Prostate gland (tissue), 2 donors: ENCODE measurements around the gene USP24. TPM values are rescaled to one million over a fixed set of nuclear protein-coding genes. Genes with fewer than 3 reads are reported as not detected.

Experiments
- DNase-seq: peaks from one replicate; pipeline ENCODE4 v3.0.0-alpha.2; 2019; ENCODE audit warnings: low spot score
- H3K27ac ChIP-seq, 2 donors: fragments of 200-600 bp; sonication (generic); 2 replicates each; pipeline ENCODE4 v1.5.1; 2017 to 2019
- H3K27me3 ChIP-seq: fragments of 200-600 bp; sonication (generic); replicated peaks from 2 replicates; pipeline ENCODE4 v1.5.1; 2019; ENCODE audit not compliant: insufficient read depth
- H3K36me3 ChIP-seq, 2 donors: fragments of 200-600 bp; sonication (generic); 1 replicate in 1 of 2; 2 replicates in 1 of 2; pipeline versions ENCODE4 v1.5.1 to v1.8.1; 2017 to 2019
- H3K4me1 ChIP-seq: fragments of 200-600 bp; sonication (generic); replicated peaks from 2 replicates; pipeline ENCODE4 v1.5.1; 2019
- H3K4me3 ChIP-seq, 2 donors: fragments of 200-600 bp; sonication (generic); 2 replicates each; pipeline ENCODE4 v1.5.1; 2017 to 2019
- H3K9me3 ChIP-seq: fragments of 200-600 bp; sonication (generic); 2 replicates; pipeline ENCODE4 v1.5.1; 2017
- POLR2A ChIP-seq: fragments of 450-650 bp; IDR thresholded peaks from one replicate; pipeline ENCODE4 v1.6.1; 2016; ENCODE audit warnings: antibody characterized with exemption, mild to moderate bottlenecking
- POLR2AphosphoS5 ChIP-seq: sonication (generic); formaldehyde crosslinking; IDR thresholded peaks from one replicate; pipeline ENCODE4 v1.6.1; 2017; ENCODE audit warnings: antibody characterized with exemption
- WGBS: methylation state at CpG from one replicate; pipeline ENCODE4 v1.1.5; 2018; 5-methylcytosine and 5-hydroxymethylcytosine counted together
- intact Hi-C: fragments of 100-400 bp; cut with DNase I; formaldehyde crosslinking; loops from one replicate; pipeline ENCODE4 v1.14.2; 2022
- total RNA-seq, 2 donors: library from RNA; depleted of rRNA; stranded (reverse); fragments of >200 nt; gene quantifications; one replicate each; pipeline ENCODE4 v1.1.0, GENCODE V29; 2016
- TF ChIP-seq, protein P1 (sequence below), 4 experiments: fragments of 200-600 bp in 2 of 4; fragments of 450-650 bp in 2 of 4; sonication (generic) in 2 of 4; IDR thresholded peaks; 1 replicate in 3 of 4; 2 replicates in 1 of 4; pipeline ENCODE4 v1.5.1; 2016 to 2019; ENCODE audit warnings: antibody characterized with exemption in 4 of 4, mild to moderate bottlenecking in 2 of 4, moderate library complexity in 2 of 4

The USP24 gene
- total RNA-seq, 2 donors from 2014 or later = 29.7 to 44.6 TPM

DNA sequence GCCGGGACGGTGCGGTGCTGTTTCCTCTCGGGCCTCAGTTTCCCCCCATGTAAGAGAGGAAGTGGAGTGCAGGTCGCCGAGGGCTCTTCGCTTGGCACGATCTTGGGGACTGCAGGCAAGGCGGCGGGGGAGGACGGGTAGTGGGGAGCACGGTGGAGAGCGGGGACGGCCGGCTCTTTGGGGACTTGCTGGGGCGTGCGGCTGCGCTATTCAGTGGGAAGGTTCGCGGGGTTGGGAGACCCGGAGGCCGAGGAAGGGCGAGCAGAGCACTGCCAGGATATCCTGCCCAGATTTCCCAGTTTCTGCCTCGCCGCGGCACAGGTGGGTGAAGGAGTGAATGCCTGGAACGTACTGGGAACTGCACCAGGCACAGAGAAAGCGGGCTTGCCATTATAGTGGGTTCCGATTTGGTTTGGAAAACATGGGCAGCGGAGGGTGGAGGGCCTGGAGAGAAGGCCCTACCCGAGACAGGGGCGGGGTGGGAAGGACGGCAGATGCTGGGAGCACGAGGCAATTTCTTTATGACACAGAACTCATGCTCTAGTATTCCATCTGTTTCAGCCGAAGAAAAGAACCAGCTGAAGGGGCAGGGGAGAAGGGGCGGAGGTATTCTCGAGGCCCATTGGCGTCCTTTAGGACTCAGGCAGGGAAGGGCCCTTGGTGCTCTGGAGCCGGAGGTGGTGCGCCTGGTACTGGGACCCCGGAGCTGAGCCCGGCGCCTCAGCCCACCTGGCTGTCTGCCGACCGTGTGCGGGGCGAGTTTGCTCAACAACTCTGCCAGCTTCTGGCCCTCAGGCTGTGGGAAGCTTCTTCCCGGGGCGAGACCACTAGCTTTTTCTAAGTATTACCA, 174.9 kb downstream of the USP24 start:
- no peak for DNase-seq
- Histone ChIP-seq H3K27me3 (peaks cover 11% of the 10 kb centered on the region), H3K36me3 (no peaks in the 10 kb centered on the region), H3K4me3 (peak overlapping the region in 1 of 2 donors; percentile 13), H3K9me3 (no peaks in the 10 kb centered on the region), H3K4me1 (no peaks in the 10 kb centered on the region), H3K27ac (no peak overlapping the region)
- 21% methylated on average over 49 of the region's 49 CpGs for WGBS
- intact Hi-C loops = no loop called here
- TF ChIP-seq, protein P1, sequence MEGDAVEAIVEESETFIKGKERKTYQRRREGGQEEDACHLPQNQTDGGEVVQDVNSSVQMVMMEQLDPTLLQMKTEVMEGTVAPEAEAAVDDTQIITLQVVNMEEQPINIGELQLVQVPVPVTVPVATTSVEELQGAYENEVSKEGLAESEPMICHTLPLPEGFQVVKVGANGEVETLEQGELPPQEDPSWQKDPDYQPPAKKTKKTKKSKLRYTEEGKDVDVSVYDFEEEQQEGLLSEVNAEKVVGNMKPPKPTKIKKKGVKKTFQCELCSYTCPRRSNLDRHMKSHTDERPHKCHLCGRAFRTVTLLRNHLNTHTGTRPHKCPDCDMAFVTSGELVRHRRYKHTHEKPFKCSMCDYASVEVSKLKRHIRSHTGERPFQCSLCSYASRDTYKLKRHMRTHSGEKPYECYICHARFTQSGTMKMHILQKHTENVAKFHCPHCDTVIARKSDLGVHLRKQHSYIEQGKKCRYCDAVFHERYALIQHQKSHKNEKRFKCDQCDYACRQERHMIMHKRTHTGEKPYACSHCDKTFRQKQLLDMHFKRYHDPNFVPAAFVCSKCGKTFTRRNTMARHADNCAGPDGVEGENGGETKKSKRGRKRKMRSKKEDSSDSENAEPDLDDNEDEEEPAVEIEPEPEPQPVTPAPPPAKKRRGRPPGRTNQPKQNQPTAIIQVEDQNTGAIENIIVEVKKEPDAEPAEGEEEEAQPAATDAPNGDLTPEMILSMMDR (IDR thresholded peaks at IDR 0.05) = no peak
- TF ChIP-seq POLR2A = no peak

DNA sequence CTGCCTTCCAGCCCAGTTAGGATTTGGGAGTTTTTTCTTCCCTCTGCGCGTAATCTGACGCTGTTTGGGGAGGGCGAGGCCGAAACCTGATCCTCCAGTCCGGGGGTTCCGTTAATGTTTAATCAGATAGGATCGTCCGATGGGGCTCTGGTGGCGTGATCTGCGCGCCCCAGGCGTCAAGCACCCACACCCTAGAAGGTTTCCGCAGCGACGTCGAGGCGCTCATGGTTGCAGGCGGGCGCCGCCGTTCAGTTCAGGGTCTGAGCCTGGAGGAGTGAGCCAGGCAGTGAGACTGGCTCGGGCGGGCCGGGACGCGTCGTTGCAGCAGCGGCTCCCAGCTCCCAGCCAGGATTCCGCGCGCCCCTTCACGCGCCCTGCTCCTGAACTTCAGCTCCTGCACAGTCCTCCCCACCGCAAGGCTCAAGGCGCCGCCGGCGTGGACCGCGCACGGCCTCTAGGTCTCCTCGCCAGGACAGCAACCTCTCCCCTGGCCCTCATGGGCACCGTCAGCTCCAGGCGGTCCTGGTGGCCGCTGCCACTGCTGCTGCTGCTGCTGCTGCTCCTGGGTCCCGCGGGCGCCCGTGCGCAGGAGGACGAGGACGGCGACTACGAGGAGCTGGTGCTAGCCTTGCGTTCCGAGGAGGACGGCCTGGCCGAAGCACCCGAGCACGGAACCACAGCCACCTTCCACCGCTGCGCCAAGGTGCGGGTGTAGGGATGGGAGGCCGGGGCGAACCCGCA, 175.7 kb downstream of the USP24 start, which contains the start of gene PCSK9:
Gene PCSK9 (plus strand): TSS at position 207 of the 741 bp plus-strand sequence. CDS start 290 bp downstream, at position 497.
- peaks cover 11% of the 10 kb centered on the region for H3K27me3 ChIP-seq
- under 1% methylated on average over 66 of the region's 67 CpGs for WGBS
- intact Hi-C loops = no loop called here
- H3K27ac ChIP-seq = no peak within 1 kb of the TSS
- H3K4me3 ChIP-seq = peak within 1 kb of the TSS in 1 of 2 donors; percentile 13
- H3K36me3 ChIP-seq = no peaks in the 10 kb centered on the region
- TF ChIP-seq POLR2AphosphoS5 (no peak), POLR2A (no peak)
- TF ChIP-seq, protein P1 (IDR thresholded peaks at IDR 0.05) = no peak
- no peaks in the 10 kb centered on the region for H3K4me1 ChIP-seq
- DNase-seq = no peak
- H3K9me3 ChIP-seq = no peaks in the 10 kb centered on the region

GRCh38 chr1:55038974-55039341, 176.2 kb downstream of the USP24 start:
- TF ChIP-seq POLR2A = no peak
- no peak for TF ChIP-seq POLR2AphosphoS5
- TF ChIP-seq, protein P1 (IDR thresholded peaks at IDR 0.05) = no peak
- Histone ChIP-seq H3K36me3 (no peaks in the 10 kb centered on the region), H3K9me3 (no peaks in the 10 kb centered on the region), H3K4me1 (no peaks in the 10 kb centered on the region), H3K27ac (no peak overlapping the region), H3K27me3 (peaks cover 11% of the 10 kb centered on the region), H3K4me3 (no peak overlapping the region)
- DNase-seq = no peak
- WGBS = 42% methylated on average over 9 of the region's 9 CpGs
- intact Hi-C loops = no loop called here

DNA sequence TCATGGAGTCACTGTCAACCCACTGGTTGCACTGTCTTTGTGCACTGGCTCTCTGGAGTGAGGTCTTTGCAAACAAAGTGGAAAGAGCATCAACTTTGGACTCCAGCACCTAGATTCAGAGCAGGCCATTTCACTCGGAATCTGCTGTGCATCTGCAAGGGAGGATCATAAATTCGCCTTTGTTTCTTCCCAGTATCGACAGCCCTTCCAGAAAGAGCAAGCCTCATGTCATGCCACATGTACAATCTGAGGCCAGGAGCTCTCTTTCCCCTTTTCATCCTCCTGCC, 176.7 kb downstream of the USP24 start:
- no peaks in the 10 kb centered on the region for H3K9me3 ChIP-seq
- H3K27ac ChIP-seq = no peak overlapping the region
- 92% methylated on average over 3 of the region's 3 CpGs for WGBS
- no peak for DNase-seq
- intact Hi-C loops = no loop called here
- no peaks in the 10 kb centered on the region for H3K4me1 ChIP-seq
- TF ChIP-seq POLR2AphosphoS5 (no peak), POLR2A (no peak)
- H3K36me3 ChIP-seq = no peaks in the 10 kb centered on the region
- H3K27me3 ChIP-seq = peaks cover 11% of the 10 kb centered on the region
- no peak overlapping the region for H3K4me3 ChIP-seq

DNA sequence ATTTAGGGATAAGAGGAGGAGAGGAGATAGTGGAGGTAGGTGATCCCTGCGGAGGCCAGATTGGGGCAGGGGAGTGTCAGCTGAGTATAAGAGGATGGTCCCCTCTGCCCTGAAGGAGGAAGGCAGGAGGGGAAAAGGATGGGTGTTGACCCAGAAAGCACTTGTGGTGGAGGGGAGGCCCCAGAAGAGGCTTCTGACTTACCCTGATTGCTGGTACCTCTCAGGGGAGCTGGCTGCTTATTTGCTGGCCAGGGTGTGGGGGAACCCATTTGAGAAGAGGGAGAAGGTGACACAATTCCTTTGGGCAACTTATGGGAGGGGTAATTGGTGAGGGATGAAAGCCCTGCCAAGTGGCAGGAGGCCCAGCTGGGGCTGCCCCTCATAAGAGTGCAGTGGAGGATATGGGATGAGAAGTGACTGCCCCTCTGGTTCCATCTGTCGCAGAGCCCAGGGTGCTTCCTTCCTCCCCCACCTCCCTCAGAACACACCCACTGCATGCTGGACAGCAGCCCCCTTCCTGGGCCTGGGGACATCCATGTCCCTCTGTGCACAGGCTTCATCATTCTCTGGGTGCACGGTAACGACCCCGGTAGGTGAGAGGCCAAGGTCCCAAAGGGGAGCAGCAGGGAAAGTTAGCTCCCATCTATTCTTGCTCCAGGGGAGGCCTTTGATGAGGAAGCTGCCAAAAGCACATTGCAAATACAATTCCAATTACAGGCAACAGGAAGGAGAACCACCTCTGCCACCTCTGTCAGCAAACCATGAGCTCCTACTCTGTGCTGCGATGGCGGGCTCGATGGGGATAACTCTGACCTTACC, 177.2 kb downstream of the USP24 start:
- Histone ChIP-seq H3K4me1 (no peaks in the 10 kb centered on the region), H3K4me3 (no peak overlapping the region), H3K27ac (no peak overlapping the region), H3K9me3 (no peaks in the 10 kb centered on the region), H3K36me3 (no peaks in the 10 kb centered on the region), H3K27me3 (peaks cover 11% of the 10 kb centered on the region)
- TF ChIP-seq POLR2A = no peak
- TF ChIP-seq POLR2AphosphoS5 = no peak
- TF ChIP-seq, protein P1 (IDR thresholded peaks at IDR 0.05) = no peak
- no peak for DNase-seq
- WGBS = 92% methylated on average over 8 of the region's 8 CpGs
- intact Hi-C loops = no loop called here
